Mucosa of descending colon (tissue), 3 donors: ENCODE data around the gene PARD3B. TPM values are rescaled to one million over a fixed set of nuclear protein-coding genes. Genes with fewer than 3 reads are reported as not detected.
A peak's percentile ranks its signal among the peaks of the same experiment; 100 is the strongest.

ENCODE experiments used
- ATAC-seq: fragments of 200-7000 bp; cut with Tn5 transposase; one replicate; pipeline ENCODE4 v1.9.1; 2020; ENCODE audit warnings: mild to moderate bottlenecking, moderate library complexity
- DNase-seq, 3 donors: peaks; one replicate each; pipeline ENCODE4 v3.0.0-alpha.2; 2020
- H3K36me3 ChIP-seq: fragments of 200-600 bp; one replicate; pipeline ENCODE4 v1.8.0; 2021; ENCODE audit warnings: low read depth, mild to moderate bottlenecking
- H3K4me1 ChIP-seq: fragments of 200-600 bp; one replicate; pipeline ENCODE4 v1.8.0; 2021; ENCODE audit warnings: low read depth, mild to moderate bottlenecking
- H3K4me3 ChIP-seq: fragments of 200-600 bp; one replicate; pipeline ENCODE4 v1.8.0; 2021; ENCODE audit warnings: mild to moderate bottlenecking
- H3K9me3 ChIP-seq: fragments of 200-600 bp; one replicate; pipeline ENCODE4 v1.8.0; 2021; ENCODE audit warnings: mild to moderate bottlenecking
- intact Hi-C, 2 donors: fragments of 100-400 bp; cut with DNase I in 1 of 2; cut with micrococcal nuclease in 1 of 2; formaldehyde crosslinking; loops; one replicate each; pipeline versions ENCODE4 v1.11.0 to v1.11.1; 2022; cut with DNase I, micrococcal nuclease
- total RNA-seq, 3 donors: library from RNA; stranded (reverse); fragmentation: NEBNext Ultra II Directional in 2 of 3; extraction: Animal tissue kit (Norgen Biotek cat#: 25700) in 2 of 3; gene quantifications; one replicate each; pipeline versions ENCODE4 v1.2.1 to v1.2.4, GENCODE V29; 2021 to 2023
- TF ChIP-seq, protein P1 (sequence below): fragments of 200-600 bp; IDR thresholded peaks from one replicate; pipeline ENCODE4 v1.8.0; 2022; ENCODE audit warnings: antibody characterized with exemption, mild to moderate bottlenecking
- donor health status: DM: no; HTN: no; CAD: no; lungs with moderate emphysema.
- donor health status: DM: no; HTN: no; CAD: no.
- donor health status: DM: no; HTN: yes; CAD: no.

The PARD3B gene
- total RNA-seq, 3 donors from 2014 or later = 21.1 to 56.8 (median 44.0) TPM

DNA sequence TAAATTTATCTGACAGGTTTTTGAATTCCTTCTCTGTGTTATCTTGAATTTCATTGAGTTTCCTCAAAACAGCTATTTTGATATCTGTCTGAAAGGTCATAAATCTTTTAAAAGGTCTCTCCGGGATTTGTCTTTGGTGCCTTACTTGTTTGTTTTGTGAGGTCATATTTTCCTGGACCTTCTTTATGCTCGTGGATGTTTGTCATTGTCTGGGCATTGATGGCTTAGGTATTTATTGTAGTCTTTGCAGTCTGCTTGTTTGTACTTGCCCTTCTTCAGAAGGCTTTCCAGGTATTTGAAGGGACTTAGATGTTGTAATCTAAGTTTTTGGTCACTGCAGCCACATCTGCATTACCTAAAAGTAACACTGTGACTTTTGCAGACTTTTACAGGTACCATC is 355.2 kb downstream of the PARD3B start:
- no peak for DNase-seq
- no peaks in the 10 kb centered on the region for H3K9me3 ChIP-seq
- TF ChIP-seq, protein P1, sequence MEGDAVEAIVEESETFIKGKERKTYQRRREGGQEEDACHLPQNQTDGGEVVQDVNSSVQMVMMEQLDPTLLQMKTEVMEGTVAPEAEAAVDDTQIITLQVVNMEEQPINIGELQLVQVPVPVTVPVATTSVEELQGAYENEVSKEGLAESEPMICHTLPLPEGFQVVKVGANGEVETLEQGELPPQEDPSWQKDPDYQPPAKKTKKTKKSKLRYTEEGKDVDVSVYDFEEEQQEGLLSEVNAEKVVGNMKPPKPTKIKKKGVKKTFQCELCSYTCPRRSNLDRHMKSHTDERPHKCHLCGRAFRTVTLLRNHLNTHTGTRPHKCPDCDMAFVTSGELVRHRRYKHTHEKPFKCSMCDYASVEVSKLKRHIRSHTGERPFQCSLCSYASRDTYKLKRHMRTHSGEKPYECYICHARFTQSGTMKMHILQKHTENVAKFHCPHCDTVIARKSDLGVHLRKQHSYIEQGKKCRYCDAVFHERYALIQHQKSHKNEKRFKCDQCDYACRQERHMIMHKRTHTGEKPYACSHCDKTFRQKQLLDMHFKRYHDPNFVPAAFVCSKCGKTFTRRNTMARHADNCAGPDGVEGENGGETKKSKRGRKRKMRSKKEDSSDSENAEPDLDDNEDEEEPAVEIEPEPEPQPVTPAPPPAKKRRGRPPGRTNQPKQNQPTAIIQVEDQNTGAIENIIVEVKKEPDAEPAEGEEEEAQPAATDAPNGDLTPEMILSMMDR = no peak
- H3K36me3 ChIP-seq = no peaks in the 10 kb centered on the region
- no peak overlapping the region for H3K4me3 ChIP-seq
- intact Hi-C loops = no loop called here
- no peak for ATAC-seq
- no peaks in the 10 kb centered on the region for H3K4me1 ChIP-seq

DNA sequence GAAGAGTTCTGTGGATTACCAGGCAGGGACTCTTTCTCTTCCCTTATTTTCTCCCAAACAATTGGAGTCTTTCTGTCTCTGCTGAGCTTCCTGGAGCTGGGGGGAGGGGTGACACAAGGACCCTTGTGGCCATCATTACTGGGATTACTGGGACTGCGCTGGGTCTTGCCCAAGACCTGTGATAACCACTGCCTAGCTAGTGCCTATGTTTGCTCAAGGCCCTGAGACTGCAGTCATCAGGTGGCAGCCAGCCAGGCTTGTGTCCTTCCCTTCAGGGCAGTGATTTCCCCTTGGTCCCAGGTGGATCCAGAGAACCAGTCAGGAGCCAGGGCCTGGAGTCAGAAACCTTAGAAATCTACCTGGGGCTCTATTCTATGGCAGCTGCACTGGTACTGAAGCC is 355.6 kb downstream of the PARD3B start:
- H3K36me3 ChIP-seq = no peaks in the 10 kb centered on the region
- DNase-seq (no peak), ATAC-seq (peak; percentile 37)
- intact Hi-C loops = no loop called here
- no peaks in the 10 kb centered on the region for H3K4me1 ChIP-seq
- no peaks in the 10 kb centered on the region for H3K9me3 ChIP-seq
- H3K4me3 ChIP-seq = no peak overlapping the region
- TF ChIP-seq, protein P1 = no peak

DNA sequence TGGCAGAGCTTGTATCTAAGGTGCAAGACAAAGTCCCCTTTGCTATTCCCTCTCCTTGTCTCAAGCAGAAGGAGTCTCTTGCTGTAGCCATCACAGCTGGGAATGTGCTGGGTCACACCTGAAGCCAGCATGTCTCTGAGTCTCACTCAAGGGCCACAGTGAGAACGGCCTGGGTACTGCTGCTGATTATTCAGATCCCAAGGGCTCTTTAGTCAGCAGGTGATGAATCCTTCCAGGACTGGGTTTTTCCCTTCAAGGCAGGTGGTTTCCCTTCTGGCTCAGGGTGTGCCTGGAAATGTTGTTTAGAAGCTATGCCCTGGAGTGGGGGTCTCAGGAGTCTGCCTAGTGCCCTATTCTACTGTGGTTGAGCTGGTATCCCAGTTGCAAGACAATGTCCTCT is 356.3 kb downstream of the PARD3B start:
- intact Hi-C loops = no loop called here
- TF ChIP-seq, protein P1 = no peak
- no peaks in the 10 kb centered on the region for H3K9me3 ChIP-seq
- DNase-seq (no peak), ATAC-seq (no peak)
- no peak overlapping the region for H3K4me3 ChIP-seq
- no peaks in the 10 kb centered on the region for H3K4me1 ChIP-seq
- no peaks in the 10 kb centered on the region for H3K36me3 ChIP-seq

DNA sequence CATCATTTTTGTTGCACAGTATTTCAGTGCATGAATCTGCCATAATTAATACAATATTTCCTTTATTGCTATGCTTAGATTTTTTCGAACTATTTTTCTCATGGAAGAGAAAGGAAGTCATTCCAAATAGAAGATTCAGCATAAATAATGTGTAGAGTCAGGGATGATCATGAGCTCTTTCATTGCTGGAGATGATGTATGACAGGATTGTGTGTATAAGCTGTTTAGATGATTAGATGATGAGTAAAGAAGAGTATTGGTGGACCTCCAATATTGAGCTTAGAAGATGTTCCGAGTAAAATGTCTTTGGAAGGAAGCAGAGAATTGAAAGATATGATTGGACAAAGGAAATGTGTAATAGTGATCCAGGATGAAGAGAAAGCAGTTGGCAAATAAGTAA is 364.5 kb downstream of the PARD3B start:
- Histone ChIP-seq H3K4me3 (no peak overlapping the region), H3K9me3 (no peaks in the 10 kb centered on the region), H3K4me1 (no peaks in the 10 kb centered on the region), H3K36me3 (no peaks in the 10 kb centered on the region)
- DNase-seq = no peak
- TF ChIP-seq, protein P1 = no peak
- no peak for ATAC-seq
- intact Hi-C loops = no loop called here

DNA sequence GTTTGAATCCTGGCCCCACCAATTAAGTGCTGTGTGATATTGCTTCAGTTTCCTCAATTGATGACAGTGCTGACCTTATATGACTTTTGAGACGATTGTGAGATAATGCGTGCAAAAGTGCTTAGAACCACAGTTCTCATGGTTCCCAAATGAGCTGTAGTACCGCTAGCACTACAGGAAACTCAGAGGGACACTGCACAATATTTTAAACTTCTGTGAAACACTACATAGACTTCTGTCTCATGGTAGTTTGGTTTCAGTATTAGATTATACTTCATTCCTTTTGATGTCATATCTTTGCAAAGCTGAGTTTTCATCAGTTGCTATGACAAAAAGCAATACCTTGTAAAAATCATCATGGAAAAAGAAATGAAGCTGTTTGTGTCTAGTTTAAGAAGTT is 368.0 kb downstream of the PARD3B start:
- DNase-seq (no peak), ATAC-seq (no peak)
- Histone ChIP-seq H3K4me1 (no peaks in the 10 kb centered on the region), H3K9me3 (no peaks in the 10 kb centered on the region), H3K36me3 (no peaks in the 10 kb centered on the region), H3K4me3 (no peak overlapping the region)
- TF ChIP-seq, protein P1 = no peak
- intact Hi-C loops = no loop called here

DNA sequence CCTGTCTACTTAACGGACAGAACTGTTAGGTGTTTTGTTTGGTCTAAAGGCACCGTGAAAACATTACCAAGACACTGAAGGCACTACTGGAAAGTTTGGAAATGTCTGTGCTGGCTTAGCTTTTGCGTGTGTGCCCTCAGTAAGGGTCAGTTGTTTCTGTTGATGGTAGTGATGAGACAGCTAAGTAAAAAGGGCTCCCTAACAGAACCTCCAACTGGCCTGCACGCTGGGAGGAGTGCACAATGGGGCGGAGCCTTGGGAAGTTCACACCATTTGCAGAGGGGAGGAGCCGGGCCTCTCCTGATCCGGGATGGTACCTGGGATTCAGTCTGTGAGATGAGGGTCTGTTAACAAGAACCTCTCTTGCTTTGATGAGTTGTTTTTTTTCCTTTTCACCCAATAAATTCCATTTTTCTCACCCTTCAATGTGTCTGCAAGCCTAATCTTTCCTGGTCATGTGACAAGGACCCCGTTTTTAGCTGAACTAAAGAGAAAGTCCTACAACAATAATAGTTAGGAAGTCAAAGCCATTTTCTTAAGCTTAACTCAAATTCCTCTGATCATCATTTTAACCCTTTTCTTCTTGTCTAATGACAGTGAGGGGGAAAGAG is 368.7 kb downstream of the PARD3B start:
- TF ChIP-seq, protein P1 = no peak
- H3K4me1 ChIP-seq = no peaks in the 10 kb centered on the region
- ATAC-seq (no peak), DNase-seq (no peak)
- H3K36me3 ChIP-seq = no peaks in the 10 kb centered on the region
- H3K4me3 ChIP-seq = no peak overlapping the region
- H3K9me3 ChIP-seq = no peaks in the 10 kb centered on the region
- intact Hi-C loops = no loop called here
